Measurements from ENCODE around the gene ADCY4. TPM values are rescaled to one million over a fixed set of nuclear protein-coding genes. Genes with fewer than 3 reads are reported as not detected.

Gene ADCY4
- total RNA-seq, 1 donor from 2014 or later = 3.3 TPM

- no peak for TF ChIP-seq CTCF (IDR thresholded peaks at IDR 0.05)
- Mint-ChIP-seq H3K27ac (ENCODE audit: unreplicated experiment) (no peak overlapping the region), H3K4me3 (ENCODE audit: unreplicated experiment) (no peak overlapping the region), H3K36me3 (ENCODE audit: low read depth) (peaks cover 10% of the 10 kb centered on the region), H3K9me3 (ENCODE audit: low read depth) (no peaks in the 10 kb centered on the region), H3K27me3 (ENCODE audit: low read depth) (no peaks in the 10 kb centered on the region), H3K4me1 (ENCODE audit: low read depth) (no peaks in the 10 kb centered on the region)
- no peak for DNase-seq (ENCODE audit: low spot score)
Observed at GRCh38 chr14:24378981-24379906, 44.4 kb upstream of the ADCY4 start.

GRCh38 chr14:24378327-24378726 is 43.5 kb upstream of the ADCY4 start:
- DNase-seq (ENCODE audit: low spot score) = no peak
- Mint-ChIP-seq H3K36me3 (ENCODE audit: low read depth) (peaks cover 17% of the 10 kb centered on the region), H3K4me3 (ENCODE audit: unreplicated experiment) (no peak overlapping the region), H3K27ac (ENCODE audit: unreplicated experiment) (no peak overlapping the region), H3K27me3 (ENCODE audit: low read depth) (no peaks in the 10 kb centered on the region), H3K4me1 (ENCODE audit: low read depth) (no peaks in the 10 kb centered on the region), H3K9me3 (ENCODE audit: low read depth) (no peaks in the 10 kb centered on the region)
- no peak for TF ChIP-seq CTCF (IDR thresholded peaks at IDR 0.05)

- H3K27ac Mint-ChIP-seq (ENCODE audit: unreplicated experiment) = peak overlapping the region; percentile 49
- H3K4me3 Mint-ChIP-seq (ENCODE audit: unreplicated experiment) = no peak overlapping the region
- DNase-seq (ENCODE audit: low spot score) = no peak
- H3K36me3 Mint-ChIP-seq (ENCODE audit: low read depth) = peaks cover 18% of the 10 kb centered on the region
- H3K4me1 Mint-ChIP-seq (ENCODE audit: low read depth) = peaks cover 3% of the 10 kb centered on the region
- H3K27me3 Mint-ChIP-seq (ENCODE audit: low read depth) = no peaks in the 10 kb centered on the region
- H3K9me3 Mint-ChIP-seq (ENCODE audit: low read depth) = no peaks in the 10 kb centered on the region
- no peak for TF ChIP-seq CTCF (IDR thresholded peaks at IDR 0.05)
Observed at GRCh38 chr14:24377657-24378056, 42.8 kb upstream of the ADCY4 start.

- Mint-ChIP-seq H3K9me3 (ENCODE audit: low read depth) (no peaks in the 10 kb centered on the region), H3K36me3 (ENCODE audit: low read depth) (peaks cover 21% of the 10 kb centered on the region), H3K4me1 (ENCODE audit: low read depth) (peaks cover 9% of the 10 kb centered on the region), H3K27ac (ENCODE audit: unreplicated experiment) (no peak overlapping the region), H3K27me3 (ENCODE audit: low read depth) (no peaks in the 10 kb centered on the region), H3K4me3 (ENCODE audit: unreplicated experiment) (no peak overlapping the region)
- DNase-seq (ENCODE audit: low spot score) = no peak
- no peak for TF ChIP-seq CTCF (IDR thresholded peaks at IDR 0.05)
Observed at GRCh38 chr14:24377126-24377525, 42.3 kb upstream of the ADCY4 start.

- peaks cover 13% of the 10 kb centered on the region for H3K4me1 Mint-ChIP-seq (ENCODE audit: low read depth)
- no peaks in the 10 kb centered on the region for H3K27me3 Mint-ChIP-seq (ENCODE audit: low read depth)
- H3K27ac Mint-ChIP-seq (ENCODE audit: unreplicated experiment) = no peak overlapping the region
- TF ChIP-seq CTCF (IDR thresholded peaks at IDR 0.05) = no peak
- H3K36me3 Mint-ChIP-seq (ENCODE audit: low read depth) = peaks cover 23% of the 10 kb centered on the region
- H3K4me3 Mint-ChIP-seq (ENCODE audit: unreplicated experiment) = no peak overlapping the region
- no peak for DNase-seq (ENCODE audit: low spot score)
- H3K9me3 Mint-ChIP-seq (ENCODE audit: low read depth) = no peaks in the 10 kb centered on the region
Observed at GRCh38 chr14:24376448-24377070, 41.7 kb upstream of the ADCY4 start.

Measured in chondrocyte (in vitro differentiated cells).